GM12891 (cell line): Measurements from ENCODE around the gene TAF1D.
A peak's percentile ranks its signal among the peaks of the same experiment; 100 is the strongest.

Experiments used
- DNase-seq: peaks from one replicate; pipeline ENCODE4 v3.0.0; 2011; ENCODE audit warnings: low spot score; ENCODE audit not compliant: insufficient read length
- FAIRE-seq: peaks from 2 replicates; lab custom pipeline; 2011; peaks lifted over from hg19 to GRCh38; lab: Jason Lieb, UNC
- PAX5 ChIP-seq: IDR thresholded peaks from 2 replicates; pipeline ENCODE4 v1.6.1; 2011; ENCODE audit warnings: low read length, moderate library complexity, mild to moderate bottlenecking; ENCODE audit not compliant: insufficient read depth, severe bottlenecking
- POLR2A ChIP-seq: IDR thresholded peaks from 2 replicates; pipeline ENCODE4 v1.6.1; 2011; ENCODE audit warnings: low read depth, low read length, control low read depth
- POLR2AphosphoS5 ChIP-seq: IDR thresholded peaks from 2 replicates; pipeline ENCODE4 v1.6.1; 2011; ENCODE audit warnings: low read depth, low read length, control low read depth
- POU2F2 ChIP-seq: IDR thresholded peaks from 2 replicates; pipeline ENCODE4 v1.6.1; 2011; ENCODE audit warnings: low read depth, mild to moderate bottlenecking, control low read depth, low read length, moderate library complexity
- SPI1 ChIP-seq: IDR thresholded peaks from 2 replicates; pipeline ENCODE4 v1.6.1; 2011; ENCODE audit warnings: low read depth, low read length, control low read depth
- TAF1 ChIP-seq: IDR thresholded peaks from 2 replicates; pipeline ENCODE4 v1.6.1; 2011; ENCODE audit warnings: low read depth, low read length, control low read depth

The TAF1D gene

GRCh38 chr11:93737904-93738612 is 3.2 kb downstream of the TAF1D start:
- FAIRE-seq (no peak), DNase-seq (no peak)
- no peak for TF ChIP-seq SPI1
- no peak for TF ChIP-seq POU2F2
- no peak for TF ChIP-seq TAF1
- TF ChIP-seq PAX5 = no peak
- TF ChIP-seq POLR2AphosphoS5 = no peak
- no peak for TF ChIP-seq POLR2A

GRCh38 chr11:93736129-93736528 is 5.2 kb downstream of the TAF1D start:
- no peak for TF ChIP-seq PAX5
- no peak for TF ChIP-seq POLR2A
- no peak for TF ChIP-seq POU2F2
- TF ChIP-seq POLR2AphosphoS5 = no peak
- no peak for TF ChIP-seq TAF1
- no peak for TF ChIP-seq SPI1
- no peak for DNase-seq
- no peak for FAIRE-seq

DNA sequence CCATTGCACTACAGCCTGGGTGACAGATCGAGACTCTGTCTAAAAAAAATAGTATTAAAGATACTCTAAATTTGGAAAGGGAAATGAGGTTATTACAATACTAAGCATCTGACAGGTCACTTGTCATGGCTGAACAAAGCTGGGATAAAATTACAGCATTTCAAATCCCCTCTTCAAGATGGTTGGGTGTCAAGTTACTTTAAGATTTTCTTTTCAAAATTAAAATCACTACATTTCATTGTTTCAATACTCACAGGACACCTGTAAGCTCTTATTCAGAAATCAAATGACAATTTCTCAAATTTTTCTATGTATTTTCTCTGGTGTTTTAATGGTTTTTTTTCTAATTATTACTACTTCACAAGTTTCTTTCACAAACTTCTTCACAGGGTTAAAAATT is 5.7 kb downstream of the TAF1D start:
- FAIRE-seq (no peak), DNase-seq (no peak)
- no peak for TF ChIP-seq PAX5
- TF ChIP-seq POLR2A = no peak

DNA sequence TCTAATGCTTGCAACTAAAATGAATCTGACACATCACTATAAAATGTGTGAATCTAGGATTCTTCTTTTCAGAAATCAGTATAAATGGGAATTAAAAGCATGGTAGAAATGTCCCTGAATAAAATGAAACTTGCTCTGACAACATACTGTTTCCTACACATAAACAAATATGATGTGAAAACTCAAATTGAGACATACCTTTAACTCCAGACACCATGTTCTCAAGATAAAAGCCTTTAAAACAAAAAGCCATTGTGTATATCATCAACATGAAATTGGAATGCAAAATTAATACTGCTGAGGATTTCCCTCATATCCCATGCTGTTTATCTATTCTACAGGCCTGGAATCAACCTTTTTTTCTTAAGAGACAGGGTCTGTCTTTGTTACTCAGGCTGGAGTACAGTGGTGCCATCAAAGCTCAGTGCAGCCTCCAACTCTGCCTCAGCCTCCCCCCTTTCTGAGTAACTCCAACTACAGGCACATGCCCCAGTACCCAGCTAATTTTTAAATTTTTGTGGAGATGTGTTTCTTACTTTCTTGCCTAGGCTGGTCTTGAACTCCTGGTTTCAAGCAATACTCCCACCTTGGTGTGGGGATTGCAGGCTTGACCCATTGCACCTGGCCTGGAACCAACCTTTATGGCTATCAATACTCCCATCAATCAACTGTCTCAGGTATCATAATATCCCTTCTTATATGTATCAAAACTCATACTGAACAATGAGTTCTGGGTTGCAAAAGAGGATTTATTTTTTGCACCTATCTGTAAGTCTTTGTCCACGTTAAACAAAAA is 6.7 kb downstream of the TAF1D start:
- DNase-seq (no peak), FAIRE-seq (no peak)
- TF ChIP-seq SPI1 = no peak
- peak; percentile 50; the same call in 1 of the 2 replicates for TF ChIP-seq POLR2A
- no peak for TF ChIP-seq TAF1
- no peak for TF ChIP-seq PAX5
- peak; percentile 54; the same call in 1 of the 2 replicates for TF ChIP-seq POLR2AphosphoS5

DNA sequence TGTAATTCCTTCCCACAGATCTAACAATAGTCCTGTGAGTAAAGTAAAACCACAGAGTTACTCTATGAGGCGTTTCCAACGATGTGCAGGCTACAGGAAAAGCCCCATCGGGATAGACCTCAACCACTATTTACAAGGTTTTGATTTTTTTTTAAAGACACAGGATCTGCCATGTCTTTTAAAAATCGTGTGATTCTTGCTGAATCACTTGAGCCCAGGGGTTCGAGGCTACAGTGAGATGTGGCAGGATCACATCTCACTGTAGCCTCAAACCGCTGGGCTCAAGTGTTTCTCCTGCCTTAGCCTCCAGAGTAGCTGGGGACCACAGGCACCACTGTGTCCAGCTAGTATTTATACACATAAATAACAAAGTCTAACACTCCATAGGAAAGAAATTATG is 7.8 kb downstream of the TAF1D start:
- FAIRE-seq (no peak), DNase-seq (no peak)
- peak; percentile 36; the same call in 1 of the 2 replicates for TF ChIP-seq POLR2A
- TF ChIP-seq POLR2AphosphoS5 = peak; percentile 63; the same call in 1 of the 2 replicates
- TF ChIP-seq SPI1 = no peak

GRCh38 chr11:93732237-93732892 is 8.9 kb downstream of the TAF1D start:
- DNase-seq = no peak
- TF ChIP-seq POLR2A = peak; percentile 43; the same call in 1 of the 2 replicates
- peak; percentile 72; the same call in 1 of the 2 replicates for TF ChIP-seq POLR2AphosphoS5
- no peak for TF ChIP-seq POU2F2
- no peak for TF ChIP-seq SPI1
- no peak for TF ChIP-seq TAF1
- FAIRE-seq = no peak

DNA sequence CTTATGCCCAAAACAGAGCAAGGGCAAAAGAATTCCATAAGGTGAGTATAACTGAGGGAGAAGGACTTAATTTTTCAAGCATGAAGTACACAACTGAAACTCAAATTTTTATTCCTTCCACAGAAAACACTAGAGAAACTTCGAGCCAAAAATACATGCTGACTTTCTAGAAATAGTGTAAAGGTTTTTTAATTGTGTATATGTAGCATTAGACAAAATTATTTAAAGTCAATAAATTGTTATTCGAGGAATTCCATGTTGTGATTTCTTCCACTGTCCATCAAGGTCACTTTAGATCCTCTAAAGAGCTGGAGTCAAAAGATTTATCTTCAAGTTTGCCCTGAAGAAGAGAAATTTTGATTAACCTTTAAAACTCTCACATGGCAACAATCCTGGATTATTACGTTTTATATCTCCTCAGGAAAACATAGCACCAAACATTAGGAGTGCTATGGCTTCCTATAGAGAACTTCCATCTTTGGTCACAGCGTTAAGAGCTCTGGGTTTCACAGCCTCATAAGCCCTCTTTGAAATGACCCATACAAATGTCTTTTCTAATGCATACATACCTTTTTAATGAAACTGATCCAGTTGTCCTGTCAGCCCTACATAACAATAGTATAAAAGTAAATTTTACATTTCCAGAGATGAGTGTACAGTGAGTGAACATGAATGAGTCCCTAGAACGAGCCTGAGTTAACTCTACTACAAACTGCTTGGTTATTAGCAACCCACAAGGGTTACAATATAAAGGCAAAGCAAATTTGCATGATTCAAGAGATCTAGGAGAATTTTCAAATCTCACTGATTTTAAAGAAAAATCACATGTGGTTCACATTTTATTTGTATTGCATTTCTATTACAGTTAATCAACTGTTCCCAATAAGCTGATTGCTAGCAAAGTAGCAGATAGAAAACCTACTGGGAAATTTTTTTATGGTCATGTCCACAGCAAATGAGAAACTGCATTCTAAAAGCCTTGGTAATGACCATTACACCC is 10.9 kb downstream of the TAF1D start:
- FAIRE-seq = no peak
- TF ChIP-seq POLR2AphosphoS5 = peak; percentile 36; the same call in 1 of the 2 replicates
- TF ChIP-seq PAX5 = no peak
- TF ChIP-seq POU2F2 = no peak
- TF ChIP-seq POLR2A = no peak
- no peak for TF ChIP-seq SPI1
- TF ChIP-seq TAF1 = no peak

DNA sequence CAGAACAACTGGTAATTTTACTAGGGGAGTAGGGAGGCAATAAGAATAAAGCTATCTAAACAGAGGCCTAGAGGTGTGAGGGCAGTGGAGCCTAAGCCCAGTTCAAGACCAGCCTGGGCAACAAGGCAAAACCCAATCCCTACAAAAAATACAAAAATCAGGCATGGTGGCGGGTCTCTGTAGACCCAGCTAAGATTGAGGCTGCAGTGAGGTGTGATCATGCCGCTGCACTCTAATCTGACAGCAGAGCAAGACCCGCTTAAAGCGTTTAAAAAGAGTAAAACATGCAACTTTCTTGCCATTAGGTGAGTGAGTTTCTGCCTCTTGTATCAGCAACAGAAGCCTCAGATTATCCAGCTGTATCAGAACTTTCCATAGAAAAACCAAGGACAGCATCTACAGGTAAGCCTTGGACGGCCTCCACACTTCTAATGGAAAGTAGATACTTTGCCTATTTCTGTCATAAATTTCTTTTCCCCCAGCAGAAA is 12.1 kb downstream of the TAF1D start:
- TF ChIP-seq POU2F2 (peak; percentile 55; the same call in 1 of the 2 replicates), PAX5 (no peak), TAF1 (no peak), POLR2A (peak; percentile 85), SPI1 (no peak), POLR2AphosphoS5 (peak; percentile 80)

More for the DNA sequence above, 10.9 kb downstream of the TAF1D start:
- DNase-seq = no peak

More for the DNA sequence above, 12.1 kb downstream of the TAF1D start:
- no peak for DNase-seq
- FAIRE-seq = no peak
